Muscle of arm (tissue), 12 donors: ENCODE results near the gene GCAT. TPM values are rescaled to one million over a fixed set of nuclear protein-coding genes. Genes with fewer than 3 reads are reported as not detected.
A peak's percentile ranks its signal among the peaks of the same experiment; 100 is the strongest.

ENCODE experiments used
- DNase-seq: peaks from one replicate; pipeline ENCODE4 v3.0.0-alpha.2; 2013
- polyA plus RNA-seq, 12 donors: library from polyadenylated mRNA; unstranded; fragments of 120-200 nt; gene quantifications; one replicate each; pipeline ENCODE4 v1.2.1, GENCODE V29; 2013; ENCODE audit not compliant: insufficient read length in 12 of 12

Gene GCAT
- polyA plus RNA-seq, 12 donors, result 3.6 to 6.3 (median 5.2) TPM; not detected in 2

DNA sequence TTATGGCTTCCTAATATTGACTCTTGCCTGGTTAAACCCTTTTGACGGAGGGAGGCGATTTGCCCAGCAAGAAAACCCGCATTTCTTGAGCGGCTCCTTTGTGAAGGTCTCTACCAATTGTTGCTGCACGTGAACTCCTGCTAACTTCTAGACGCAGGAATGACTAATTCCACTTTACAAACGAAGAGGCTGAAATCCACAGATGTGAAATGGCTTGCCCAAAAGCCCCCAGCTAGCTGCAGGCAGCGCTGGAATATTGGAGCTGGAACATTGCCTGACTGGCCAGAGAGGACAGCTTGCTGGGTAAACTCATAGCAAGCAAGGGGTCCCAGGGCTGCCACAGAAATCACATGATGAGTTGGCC, 542 bp downstream of the GCAT start:
- DNase-seq, result no peak

DNA sequence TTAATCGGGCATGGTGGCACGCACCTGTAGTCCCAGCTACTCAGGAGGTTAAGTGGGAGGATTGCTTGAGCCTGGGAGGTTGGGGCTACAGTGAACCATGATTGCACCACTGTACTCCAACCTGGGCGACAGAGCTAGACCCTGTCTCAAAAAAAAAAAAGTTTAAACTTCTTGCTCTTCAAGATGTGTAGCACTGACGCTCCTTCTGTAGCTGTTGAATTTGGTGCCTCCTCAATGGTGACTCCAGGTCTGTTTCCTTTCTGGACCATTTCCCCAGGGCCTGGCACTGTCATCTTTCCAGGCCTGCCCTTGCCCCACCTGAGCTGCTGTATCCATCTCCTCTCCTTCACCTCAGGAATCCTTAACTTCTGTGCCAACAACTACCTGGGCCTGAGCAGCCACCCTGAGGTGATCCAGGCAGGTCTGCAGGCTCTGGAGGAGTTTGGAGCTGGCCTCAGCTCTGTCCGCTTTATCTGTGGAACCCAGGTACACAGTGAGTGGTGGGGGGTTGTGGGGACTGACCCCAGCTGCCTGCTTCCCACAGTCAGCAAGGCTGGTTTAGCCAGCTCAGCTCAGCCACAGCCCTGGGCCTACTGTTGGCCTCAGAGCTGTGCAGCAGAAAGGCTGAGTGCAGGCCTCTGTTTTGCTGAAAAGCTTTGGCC, 2.1 kb downstream of the GCAT start:
- DNase-seq, result no peak

DNA sequence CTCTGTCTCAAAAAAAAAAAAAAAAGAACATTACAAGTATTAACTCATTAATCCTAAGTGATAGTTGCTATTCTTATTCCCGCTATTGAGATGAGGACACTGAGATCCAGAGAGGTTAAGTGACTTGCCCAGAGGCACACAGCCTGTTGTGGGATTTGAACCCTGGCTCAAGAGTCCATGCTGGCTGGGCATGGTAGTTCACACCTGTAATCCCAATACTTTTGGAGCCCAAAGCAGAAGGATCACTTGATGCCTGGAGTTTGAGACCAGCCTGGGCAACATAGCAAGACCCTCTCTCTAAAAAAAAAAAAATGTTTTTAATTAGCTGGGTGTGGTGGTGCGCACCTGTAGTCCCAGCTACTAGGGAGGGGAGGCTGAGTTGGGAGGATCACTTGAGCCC, 4.1 kb downstream of the GCAT start:
- no peak for DNase-seq

DNA sequence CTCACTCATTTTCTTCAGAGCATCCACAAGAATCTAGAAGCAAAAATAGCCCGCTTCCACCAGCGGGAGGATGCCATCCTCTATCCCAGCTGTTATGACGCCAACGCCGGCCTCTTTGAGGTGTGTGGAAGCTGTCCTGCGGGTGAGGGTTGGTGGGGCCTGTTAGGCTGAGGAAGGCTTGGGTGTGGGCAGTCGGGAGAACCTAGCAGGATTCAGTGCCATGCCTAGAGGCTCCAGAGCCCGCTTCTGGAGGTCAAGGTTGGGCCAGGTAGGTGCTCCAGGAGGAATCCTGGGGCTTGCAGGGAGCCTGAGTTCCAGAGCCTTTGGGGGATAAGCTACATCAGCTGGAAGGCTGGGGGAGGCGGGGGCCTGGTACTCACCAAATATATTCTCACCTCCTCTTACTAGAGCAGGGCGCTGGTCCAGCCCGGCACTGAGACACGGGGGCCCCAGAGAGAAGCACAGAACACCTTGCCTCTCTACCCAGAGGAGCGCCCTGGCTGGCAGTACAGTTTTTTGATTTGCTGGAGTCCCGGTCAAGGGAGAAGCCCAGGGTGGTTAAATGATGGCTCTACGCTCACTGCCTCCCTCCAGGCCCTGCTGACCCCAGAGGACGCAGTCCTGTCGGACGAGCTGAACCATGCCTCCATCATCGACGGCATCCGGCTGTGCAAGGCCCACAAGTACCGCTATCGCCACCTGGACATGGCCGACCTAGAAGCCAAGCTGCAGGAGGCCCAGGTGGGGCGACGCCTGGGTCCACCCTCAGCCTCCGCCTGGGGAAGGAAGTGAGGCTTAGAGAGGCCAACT, 5.3 kb downstream of the GCAT start:
- DNase-seq, result no peak

DNA sequence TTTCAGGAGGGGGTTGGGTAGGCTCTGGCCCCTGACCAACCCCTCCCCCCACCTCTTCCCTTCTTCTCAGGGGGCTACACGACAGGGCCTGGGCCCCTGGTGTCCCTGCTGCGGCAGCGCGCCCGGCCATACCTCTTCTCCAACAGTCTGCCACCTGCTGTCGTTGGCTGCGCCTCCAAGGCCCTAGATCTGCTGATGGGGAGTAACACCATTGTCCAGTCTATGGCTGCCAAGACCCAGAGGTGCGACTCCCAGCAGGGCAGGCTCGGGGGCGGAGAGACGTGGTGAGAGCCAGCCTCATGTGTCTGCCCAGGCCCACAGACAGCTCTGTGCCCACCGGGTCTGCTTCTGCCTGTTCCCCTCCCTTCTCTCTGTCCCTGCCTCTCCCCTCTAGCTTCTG, 7.9 kb downstream of the GCAT start:
- no peak for DNase-seq

DNA sequence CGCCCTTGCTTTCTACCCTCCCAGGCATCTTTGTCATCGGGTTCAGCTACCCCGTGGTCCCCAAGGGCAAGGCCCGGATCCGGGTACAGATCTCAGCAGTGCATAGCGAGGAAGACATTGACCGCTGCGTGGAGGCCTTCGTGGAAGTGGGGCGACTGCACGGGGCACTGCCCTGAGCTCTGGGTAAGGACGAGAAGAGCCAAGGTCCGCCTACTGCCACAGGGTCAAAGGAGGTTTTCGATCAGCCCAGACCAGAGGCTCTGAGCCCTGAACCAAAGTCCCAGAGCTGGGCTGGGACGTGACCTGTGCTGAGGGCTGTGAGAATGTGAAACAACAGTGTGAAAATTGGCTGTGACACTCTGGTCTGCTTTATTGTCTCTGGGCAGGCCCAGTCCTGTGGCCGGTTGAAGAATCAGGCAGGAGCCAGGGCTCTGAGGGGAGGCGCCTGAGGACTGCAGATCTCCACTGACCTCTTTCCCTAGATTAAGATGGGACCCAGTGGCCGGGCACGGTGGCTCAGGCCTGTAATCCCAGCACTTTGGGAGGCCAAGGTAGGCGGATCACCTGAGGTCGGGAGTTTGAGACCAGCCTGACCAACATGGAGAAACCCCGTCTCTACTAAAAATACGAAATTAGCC, 8.9 kb downstream of the GCAT start:
- DNase-seq, result no peak

DNA sequence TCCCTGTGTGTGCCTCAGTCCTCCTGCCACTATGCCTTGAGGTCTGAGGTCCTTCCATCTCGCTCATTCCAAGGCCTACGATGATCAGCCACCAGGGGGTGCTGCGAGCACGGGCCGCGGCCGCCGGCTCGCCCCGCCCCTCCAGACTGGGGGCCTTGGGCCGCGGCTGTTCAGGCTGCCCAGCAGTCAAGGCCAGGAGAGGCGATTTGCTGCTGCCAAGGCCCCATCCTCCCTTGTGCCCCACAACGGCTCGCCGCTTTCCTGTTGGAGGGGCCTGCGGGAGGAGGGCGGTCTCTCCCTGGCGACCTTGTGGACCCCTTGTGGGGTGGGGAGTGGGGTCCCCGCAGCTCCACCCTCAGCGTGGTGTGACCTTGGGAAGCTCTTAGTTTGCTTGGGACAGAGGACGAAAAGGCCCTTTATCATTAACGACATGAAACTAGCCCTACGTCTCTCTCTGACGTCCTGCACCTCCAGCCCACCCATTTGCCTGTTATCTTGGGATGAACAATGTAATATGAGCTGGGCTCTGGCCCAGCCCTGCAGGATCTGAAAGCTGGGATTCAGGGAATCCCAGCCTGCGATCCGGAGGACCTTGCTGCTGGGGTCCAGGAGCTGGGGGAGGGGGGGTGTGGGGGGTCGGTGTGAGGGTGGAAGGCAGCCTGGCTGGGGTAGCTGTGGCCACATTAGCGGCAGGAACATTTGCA, 10.1 kb downstream of the GCAT start:
- DNase-seq, result peak; percentile 85

DNA sequence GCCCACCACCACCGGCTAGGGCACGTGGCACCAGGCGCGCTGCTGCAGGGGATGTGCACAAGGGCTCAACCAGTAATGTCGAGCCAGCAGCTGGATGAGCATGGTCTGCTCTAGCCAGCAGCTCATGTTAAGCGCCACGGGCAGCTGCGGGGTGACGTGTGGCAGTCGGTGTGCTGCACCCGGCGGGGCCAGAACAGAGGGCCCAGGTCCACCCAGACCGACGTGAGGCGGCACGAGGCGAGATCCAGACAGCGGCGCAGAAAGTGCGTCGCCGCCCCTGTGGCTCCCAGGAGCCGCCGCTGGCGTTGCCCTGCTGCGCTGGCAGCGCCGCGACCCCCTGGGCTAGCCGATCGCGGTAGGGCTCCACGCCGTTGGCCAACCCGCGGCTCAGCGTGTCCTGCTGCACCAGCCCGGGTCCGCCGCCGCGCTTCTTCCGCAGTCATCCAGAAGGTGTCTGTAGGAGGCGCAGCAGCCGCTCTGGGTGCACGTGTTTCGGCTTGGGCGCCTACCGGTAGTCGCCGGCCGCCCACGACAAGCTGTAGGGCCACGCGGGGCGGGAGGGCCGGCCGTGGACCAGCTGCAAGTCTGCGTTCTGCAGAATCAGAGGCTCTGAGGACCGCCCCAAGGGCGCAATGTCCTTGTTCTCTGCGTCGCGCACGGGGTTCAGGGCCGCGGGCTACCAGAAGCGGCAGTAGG, 10.8 kb downstream of the GCAT start:
- peak; percentile 28 for DNase-seq

DNA sequence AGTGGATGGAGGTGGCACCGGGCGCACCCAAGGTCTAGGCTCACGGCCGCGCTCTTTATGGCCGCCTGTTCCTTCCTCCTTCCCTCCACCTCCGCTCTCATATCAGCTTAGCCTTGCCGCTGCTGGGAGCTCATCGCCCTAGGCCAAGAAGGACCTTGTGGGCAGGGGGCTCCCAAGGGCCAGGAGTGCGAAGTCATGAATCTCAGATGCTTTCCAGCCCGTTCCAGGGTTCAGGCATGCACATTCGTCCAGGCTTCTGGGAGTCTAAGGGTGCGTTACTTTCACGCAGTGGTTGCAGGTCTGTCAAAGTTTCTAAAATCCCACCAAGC, 11.3 kb downstream of the GCAT start:
- DNase-seq, result no peak

DNA sequence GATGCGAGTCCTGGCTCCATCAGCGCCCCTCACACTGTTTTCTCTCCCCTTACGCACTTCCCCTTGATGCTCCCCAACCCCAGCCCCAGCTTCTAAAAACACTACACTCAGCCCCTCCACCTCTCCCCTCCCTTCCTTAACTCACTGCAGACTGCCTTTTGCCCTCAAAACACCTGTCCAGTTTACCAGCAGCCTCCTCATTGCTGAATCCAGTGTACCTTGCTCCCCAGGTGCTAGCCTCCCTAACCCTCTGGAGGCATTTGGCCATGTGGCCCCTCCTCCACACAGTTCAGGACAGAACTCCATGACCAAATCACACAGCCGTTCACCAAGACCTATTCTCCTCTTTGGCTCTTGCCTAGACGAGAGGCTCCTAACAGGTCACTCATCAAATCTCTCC, 12.6 kb downstream of the GCAT start:
- no peak for DNase-seq

DNA sequence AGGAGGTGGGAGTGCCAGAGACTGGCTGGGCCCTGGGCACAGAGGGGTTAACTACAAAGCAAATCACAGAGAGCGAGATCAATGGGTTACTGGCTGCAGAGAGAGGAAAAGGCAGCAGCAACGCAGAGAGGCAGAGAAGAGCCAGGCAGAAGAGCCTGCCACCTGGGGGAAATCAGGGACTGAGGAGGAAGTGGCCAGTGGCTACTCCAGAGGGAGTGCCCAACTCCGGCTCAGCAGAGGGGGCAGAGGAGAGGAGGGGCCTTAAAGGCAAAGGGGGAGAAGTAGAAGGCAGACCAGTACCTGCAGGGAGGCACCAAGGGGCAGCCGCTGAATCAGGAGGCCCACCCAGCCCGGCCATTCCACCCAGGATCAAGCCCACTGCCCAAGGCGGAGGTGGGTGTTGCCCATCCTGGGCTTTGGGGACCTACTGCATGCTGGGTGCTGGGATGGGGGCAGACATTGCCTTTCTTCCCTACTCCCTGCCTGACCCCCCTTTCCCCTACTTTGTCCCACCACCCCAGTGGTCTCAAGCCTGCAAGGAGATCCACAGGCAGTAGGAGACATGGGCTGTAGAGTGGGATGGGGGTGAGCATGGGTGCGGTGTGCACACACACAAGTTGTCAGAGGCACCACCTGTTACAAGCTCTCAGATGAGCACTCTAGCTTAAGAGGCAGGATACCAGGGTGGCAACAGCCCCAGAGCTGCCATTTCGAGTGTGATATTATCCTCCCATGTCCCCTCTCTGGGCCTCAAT, 14.5 kb downstream of the GCAT start:
- DNase-seq, result no peak

DNA sequence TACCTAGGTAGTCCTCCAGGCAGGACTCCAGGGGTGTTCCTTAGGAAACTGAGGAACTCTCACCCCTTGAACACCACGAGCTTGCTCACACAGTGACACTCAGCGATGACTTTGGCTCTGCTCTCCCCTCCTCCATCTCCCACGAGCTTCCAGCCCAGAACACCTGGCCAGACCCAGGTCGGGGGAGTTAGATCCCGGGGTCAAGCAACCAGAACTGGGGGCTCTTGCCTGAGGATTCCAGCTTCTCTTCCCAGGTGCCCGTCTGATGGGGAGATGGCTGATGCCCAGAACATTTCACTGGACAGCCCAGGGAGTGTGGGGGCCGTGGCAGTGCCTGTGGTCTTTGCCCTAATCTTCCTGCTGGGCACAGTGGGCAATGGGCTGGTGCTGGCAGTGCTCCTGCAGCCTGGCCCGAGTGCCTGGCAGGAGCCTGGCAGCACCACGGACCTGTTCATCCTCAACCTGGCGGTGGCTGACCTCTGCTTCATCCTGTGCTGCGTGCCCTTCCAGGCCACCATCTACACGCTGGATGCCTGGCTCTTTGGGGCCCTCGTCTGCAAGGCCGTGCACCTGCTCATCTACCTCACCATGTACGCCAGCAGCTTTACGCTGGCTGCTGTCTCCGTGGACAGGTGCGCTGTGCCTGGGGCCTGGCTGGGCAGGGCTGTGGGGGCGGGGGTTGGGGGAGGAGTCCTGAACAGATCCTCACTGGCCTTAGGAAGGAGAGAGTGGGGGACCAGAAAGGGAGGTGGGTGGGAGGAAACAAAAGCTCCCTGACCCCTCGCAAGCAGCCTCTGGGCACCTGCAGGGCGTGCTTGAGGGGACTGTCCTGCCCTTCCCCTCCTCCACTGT, 15.6 kb downstream of the GCAT start, which contains the start of gene GALR3:
Gene GALR3 (plus strand): TSS at position 249 of the 852 bp plus-strand sequence. CDS start 25 bp downstream, at position 274.
- no peak for DNase-seq

DNA sequence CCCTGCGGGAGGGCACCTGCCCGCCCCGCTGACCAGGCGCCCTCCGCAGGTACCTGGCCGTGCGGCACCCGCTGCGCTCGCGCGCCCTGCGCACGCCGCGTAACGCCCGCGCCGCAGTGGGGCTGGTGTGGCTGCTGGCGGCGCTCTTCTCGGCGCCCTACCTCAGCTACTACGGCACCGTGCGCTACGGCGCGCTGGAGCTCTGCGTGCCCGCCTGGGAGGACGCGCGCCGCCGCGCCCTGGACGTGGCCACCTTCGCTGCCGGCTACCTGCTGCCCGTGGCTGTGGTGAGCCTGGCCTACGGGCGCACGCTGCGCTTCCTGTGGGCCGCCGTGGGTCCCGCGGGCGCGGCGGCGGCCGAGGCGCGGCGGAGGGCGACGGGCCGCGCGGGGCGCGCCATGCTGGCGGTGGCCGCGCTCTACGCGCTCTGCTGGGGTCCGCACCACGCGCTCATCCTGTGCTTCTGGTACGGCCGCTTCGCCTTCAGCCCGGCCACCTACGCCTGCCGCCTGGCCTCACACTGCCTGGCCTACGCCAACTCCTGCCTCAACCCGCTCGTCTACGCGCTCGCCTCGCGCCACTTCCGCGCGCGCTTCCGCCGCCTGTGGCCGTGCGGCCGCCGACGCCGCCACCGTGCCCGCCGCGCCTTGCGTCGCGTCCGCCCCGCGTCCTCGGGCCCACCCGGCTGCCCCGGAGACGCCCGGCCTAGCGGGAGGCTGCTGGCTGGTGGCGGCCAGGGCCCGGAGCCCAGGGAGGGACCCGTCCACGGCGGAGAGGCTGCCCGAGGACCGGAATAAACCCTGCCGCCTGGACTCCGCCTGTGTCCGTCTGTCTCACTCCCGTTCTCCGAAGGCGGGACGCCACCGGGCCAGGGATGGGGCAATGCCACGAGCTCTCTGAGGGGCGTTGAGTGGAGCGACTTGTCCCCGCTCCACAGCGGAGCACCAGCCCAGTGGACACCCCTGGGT, 17.2 kb downstream of the GCAT start:
- peak; percentile 15 for DNase-seq

DNA sequence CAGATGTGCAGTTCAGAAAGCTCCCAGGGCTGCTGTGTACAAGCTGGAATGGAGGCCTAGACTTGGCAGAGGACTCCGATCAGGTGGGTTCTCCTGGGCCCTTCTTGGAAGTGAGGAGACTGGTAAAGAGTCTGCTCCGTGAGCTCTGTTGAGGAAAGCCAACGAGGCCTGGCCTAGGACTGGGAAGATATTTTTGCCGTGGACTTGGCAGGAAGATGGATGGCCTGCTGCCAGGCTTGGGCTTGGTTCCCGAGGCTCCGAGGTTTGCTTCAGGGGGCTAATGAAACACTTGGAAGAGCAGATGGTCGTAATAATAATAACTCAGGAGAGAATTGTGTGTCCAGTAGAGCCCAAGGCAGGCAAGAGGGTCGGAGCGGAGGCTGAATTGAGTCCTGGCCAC, 19.3 kb downstream of the GCAT start:
- DNase-seq, result peak; percentile 89

DNA sequence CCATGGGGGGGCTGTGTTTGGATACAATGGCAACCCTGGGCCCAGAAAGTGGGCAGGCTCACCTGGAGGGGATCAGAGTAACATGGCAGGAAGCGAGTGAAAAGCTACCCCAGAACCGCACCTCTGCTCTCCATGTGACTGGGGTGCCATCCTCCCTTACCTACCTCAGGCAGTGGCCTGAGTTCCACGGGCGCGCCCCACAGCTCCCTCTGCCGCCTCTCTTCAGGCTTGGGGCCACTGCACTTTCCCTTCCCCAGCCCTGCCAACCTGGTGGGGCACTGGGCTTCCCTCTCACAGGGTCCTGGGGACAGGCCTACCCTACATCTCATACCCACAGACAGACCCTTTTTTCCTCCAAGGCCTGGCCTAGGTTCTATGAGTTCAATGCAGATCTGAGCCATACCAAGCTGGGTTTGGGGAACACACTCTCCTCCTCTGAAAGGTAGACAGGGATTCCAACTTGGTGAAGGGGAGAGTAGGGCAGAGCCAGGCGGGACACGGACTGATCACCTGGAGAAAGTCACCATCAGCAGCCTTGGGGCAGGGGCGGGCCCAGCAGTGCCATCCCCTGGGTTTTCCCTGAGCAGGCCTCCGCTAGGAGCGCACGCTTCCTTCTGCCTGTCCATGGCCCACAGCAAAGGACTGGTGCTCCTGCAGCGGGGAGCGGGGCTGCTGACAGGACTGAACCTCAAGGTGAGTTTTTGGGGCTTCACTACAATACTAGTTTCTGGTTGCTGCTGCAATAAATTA, 22.5 kb downstream of the GCAT start:
- no peak for DNase-seq

DNA sequence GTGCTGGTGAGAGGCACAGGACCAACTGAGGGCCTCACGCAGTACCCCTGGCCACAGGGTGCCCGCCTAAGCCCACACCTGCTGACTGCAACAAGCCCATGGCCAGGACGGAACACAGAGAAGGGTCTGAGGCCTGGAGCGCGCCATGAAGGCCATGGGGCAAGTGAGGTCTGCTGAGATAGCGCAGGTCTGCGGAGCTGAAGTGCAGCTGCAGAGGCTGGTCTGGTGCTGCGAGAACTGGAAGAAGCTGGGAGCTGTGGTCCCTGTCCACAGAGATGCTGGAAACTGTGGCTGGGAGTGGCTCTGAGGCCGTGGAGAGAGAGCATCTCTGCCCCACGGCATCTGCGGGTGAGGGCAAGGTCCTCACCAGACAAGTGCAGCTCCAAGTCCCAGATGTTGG, 23.7 kb downstream of the GCAT start:
- no peak for DNase-seq

DNA sequence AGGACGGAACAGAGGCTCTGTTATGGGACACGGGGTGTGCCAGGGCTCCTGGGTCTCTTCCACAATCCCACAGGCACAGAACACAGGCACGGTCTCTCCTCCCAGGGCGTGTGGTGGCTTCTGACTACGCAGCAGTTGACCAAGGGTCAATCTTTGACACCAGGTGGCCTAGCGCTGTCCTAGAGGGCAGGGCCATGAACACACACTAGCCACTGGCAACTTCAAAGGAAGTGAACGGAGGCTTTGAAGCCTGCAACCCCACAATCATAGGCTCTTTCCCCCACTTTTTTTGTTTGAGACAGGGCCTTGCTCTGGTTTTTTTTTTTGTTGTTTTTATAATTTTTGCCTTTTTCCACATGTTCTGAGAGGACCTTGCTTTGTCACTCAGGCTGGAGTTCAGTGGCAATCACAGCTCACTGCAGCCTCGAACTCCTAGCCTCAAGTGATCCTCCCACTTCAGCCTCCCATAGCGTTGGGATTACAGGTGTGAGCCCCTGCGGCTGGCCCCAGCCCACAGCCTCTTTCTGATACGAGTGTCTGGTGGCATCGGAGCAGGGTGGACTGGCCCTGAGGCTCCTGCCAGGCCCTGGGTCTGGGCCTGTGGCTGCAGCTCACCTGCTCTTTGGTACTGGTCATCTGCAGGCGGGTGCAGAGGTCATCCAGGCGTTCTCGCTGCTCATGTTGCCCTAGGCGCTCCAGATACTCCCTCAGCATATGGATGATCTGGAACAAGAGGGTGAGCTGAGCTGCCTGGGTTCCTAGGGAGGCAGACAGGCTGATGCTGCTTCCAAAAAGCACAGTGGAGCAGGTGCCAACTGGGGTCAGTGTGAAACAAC, 24.5 kb downstream of the GCAT start:
- no peak for DNase-seq
